Measurements from ENCODE around the gene TSHR.

GRCh38 chr14:81018251-81018650 lies 62.8 kb downstream of the TSHR start:
- no peak for TF ChIP-seq EZH2 (IDR thresholded peaks at IDR 0.05)
- TF ChIP-seq POLR2AphosphoS5 (IDR thresholded peaks at IDR 0.05; ENCODE audit: borderline replicate concordance, low read depth, low read length), result no peak
- TF ChIP-seq FOXP2 (optimal IDR thresholded peaks at IDR 0.05; ENCODE audit: control extremely low read depth, extremely low read length, insufficient read depth), result no peak

All from SK-N-MC (cell line).